ENCODE measurements around the gene TMEM255B.

DNA sequence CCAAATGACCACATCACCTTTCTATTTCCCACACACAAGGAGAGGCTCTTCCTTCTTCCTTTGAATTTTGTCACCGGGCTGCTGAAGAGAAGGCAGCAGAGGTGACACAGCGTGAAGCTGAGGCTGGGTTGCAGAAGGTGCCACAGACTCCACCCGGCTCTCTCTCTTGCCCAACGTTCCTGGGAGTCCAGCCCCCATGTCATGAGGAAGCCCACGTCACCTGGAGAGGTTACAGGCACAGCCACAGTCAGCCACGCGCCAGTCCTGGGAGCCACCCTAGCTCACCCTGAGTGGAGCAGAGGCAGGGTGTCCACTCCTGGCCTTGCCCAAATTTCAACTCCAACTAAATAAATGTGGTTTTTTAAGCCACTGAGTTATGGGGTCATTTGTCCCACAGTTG is 4.8 kb upstream of the TMEM255B start:
- no peak for TF ChIP-seq CTCF (IDR thresholded peaks at IDR 0.05)
- TF ChIP-seq EP300 (IDR thresholded peaks at IDR 0.05), result no peak
- no peak for TF ChIP-seq POLR2A (IDR thresholded peaks at IDR 0.05)
